H1 (cell line): ENCODE measurements around the gene PLXNA4. TPM values are rescaled to one million over a fixed set of nuclear protein-coding genes. Genes with fewer than 3 reads are reported as not detected.
A peak's percentile ranks its signal among the peaks of the same experiment; 100 is the strongest.
"Not testable (repeated sequence)": the region's sequence is repeated elsewhere in the genome, so short reads cannot be mapped to it uniquely, and the experiment has no call there.

Source experiments
- CTCF ChIA-PET: fragments of 300-600 bp; sonication (Branson Sonifier 250); formaldehyde crosslinking; loops from one replicate; lab custom pipeline; 2021; ENCODE audit not compliant: partially characterized antibody; lab: Charles Lee
- POLR2A ChIA-PET: fragments of 300-600 bp; sonication (Branson Sonifier 250); formaldehyde crosslinking; loops from one replicate; lab custom pipeline; 2021; ENCODE audit warnings: inconsistent platforms; ENCODE audit not compliant: partially characterized antibody; lab: Charles Lee
- DNase-seq, 2 experiments: peaks; one replicate each; pipeline versions ENCODE4 v3.0.0 to v3.0.0-alpha.2; 2010 to 2022; ENCODE audit warnings: low spot score in 2 of 2, low read depth in 1 of 2, mixed read lengths in 1 of 2
- FAIRE-seq: peaks from 2 replicates; lab custom pipeline; 2011; peaks lifted over from hg19 to GRCh38; lab: Jason Lieb, UNC
- H2AFZ ChIP-seq: 2 replicates; pipeline ENCODE4 v1.8.1; 2012; ENCODE audit warnings: low read length, inconsistent platforms
- H2AK5ac ChIP-seq: 2 replicates; pipeline ENCODE4 v1.6.1; 2013; ENCODE audit warnings: low read depth, low read length
- H2BK120ac ChIP-seq: replicated peaks from 2 replicates; pipeline ENCODE3; 2013; ENCODE audit warnings: low read depth, low read length, inconsistent platforms
- H2BK12ac ChIP-seq: 2 replicates; pipeline ENCODE4 v1.6.1; 2013; ENCODE audit warnings: low read depth, low read length
- H2BK15ac ChIP-seq: 2 replicates; pipeline ENCODE4 v1.6.1; 2013; ENCODE audit warnings: low read length
- H2BK20ac ChIP-seq: 2 replicates; pipeline ENCODE4 v1.6.1; 2013; ENCODE audit warnings: low read length
- H2BK5ac ChIP-seq: 2 replicates; pipeline ENCODE4 v1.6.1; 2013; ENCODE audit warnings: low read depth, low read length
- H3K14ac ChIP-seq: 2 replicates; pipeline ENCODE4 v1.6.1; 2013; ENCODE audit warnings: inconsistent platforms; ENCODE audit not compliant: insufficient read length
- H3K18ac ChIP-seq: 2 replicates; pipeline ENCODE4 v1.6.1; 2013; ENCODE audit warnings: low read length; ENCODE audit errors: extremely low read depth
- H3K23ac ChIP-seq: 2 replicates; pipeline ENCODE4 v1.6.1; 2013; ENCODE audit warnings: inconsistent platforms; ENCODE audit not compliant: insufficient read length
- H3K23me2 ChIP-seq: 2 replicates; pipeline ENCODE4 v1.6.1; 2013; ENCODE audit warnings: low read depth, low read length
- H3K27ac ChIP-seq: 2 replicates; pipeline ENCODE4 v1.6.1; 2011; ENCODE audit warnings: low read depth, low read length, inconsistent platforms
- H3K27me3 ChIP-seq, 4 experiments: replicated peaks in 1 of 4; 1 replicate in 1 of 4; 2 replicates in 3 of 4; pipeline versions ENCODE4 v1.6.1 to v1.8.1; 2011 to 2013; ENCODE audit warnings: low read length in 3 of 4, mild to moderate bottlenecking in 3 of 4, inconsistent platforms in 2 of 4, mixed read lengths in 2 of 4, moderate library complexity in 1 of 4; ENCODE audit not compliant: control insufficient read depth in 3 of 4, insufficient read depth in 3 of 4; ENCODE audit errors: extremely low read depth in 1 of 4
- H3K36me3 ChIP-seq, 4 experiments: 2 replicates each; pipeline versions ENCODE4 v1.6.1 to v1.8.1; 2011 to 2013; ENCODE audit warnings: mild to moderate bottlenecking in 4 of 4, low read length in 3 of 4, moderate library complexity in 2 of 4, control low read depth in 1 of 4, inconsistent platforms in 1 of 4; ENCODE audit not compliant: insufficient read depth in 4 of 4, control insufficient read depth in 2 of 4
- H3K4ac ChIP-seq: replicated peaks from 2 replicates; pipeline ENCODE3; 2013; ENCODE audit warnings: low read length, low read depth, mixed read lengths, inconsistent platforms; ENCODE audit not compliant: insufficient read length
- H3K4me1 ChIP-seq, 4 experiments: replicated peaks in 1 of 4; 1 replicate in 1 of 4; 2 replicates in 3 of 4; pipeline versions ENCODE4 v1.6.1 to v1.8.1; 2011 to 2013; ENCODE audit warnings: low read length in 3 of 4, inconsistent platforms in 2 of 4, mixed read lengths in 1 of 4; ENCODE audit not compliant: insufficient read depth in 4 of 4, control insufficient read depth in 3 of 4
- H3K4me2 ChIP-seq, 2 experiments: 2 replicates each; pipeline versions ENCODE4 v1.6.1 to v1.8.1; 2011 to 2013; ENCODE audit warnings: low read depth in 2 of 2, low read length in 2 of 2, control low read depth in 1 of 2, inconsistent platforms in 1 of 2, mild to moderate bottlenecking in 1 of 2; ENCODE audit not compliant: insufficient read depth in 1 of 2
- H3K4me3 ChIP-seq, 4 experiments: fragments of 200-600, 300-600 bp in 1 of 4; sonication (generic), shearing (Covaris generic), sonication (Bioruptor Twin) in 1 of 4; 2 replicates each; pipeline versions ENCODE4 v1.5.1 to v1.8.1; 2011 to 2016; ENCODE audit warnings: low read length in 4 of 4, low read depth in 3 of 4, control low read depth in 2 of 4, inconsistent platforms in 2 of 4, mild to moderate bottlenecking in 2 of 4, mixed read lengths in 1 of 4, moderate library complexity in 1 of 4; ENCODE audit not compliant: insufficient read depth in 2 of 4; ENCODE audit errors: extremely low read depth in 1 of 4
- H3K56ac ChIP-seq: replicated peaks from 2 replicates; pipeline ENCODE3; 2013; ENCODE audit warnings: low read depth, mild to moderate bottlenecking, mixed read lengths, low read length, inconsistent platforms; ENCODE audit not compliant: insufficient read length
- H3K79me1 ChIP-seq: 2 replicates; pipeline ENCODE4 v1.6.1; 2013; ENCODE audit warnings: low read depth, low read length, control low read depth
- H3K79me2 ChIP-seq, 2 experiments: 2 replicates each; pipeline versions ENCODE4 v1.6.1 to v1.8.1; 2012 to 2013; ENCODE audit warnings: low read length in 2 of 2, mild to moderate bottlenecking in 2 of 2, inconsistent platforms in 1 of 2; ENCODE audit not compliant: insufficient read depth in 2 of 2, control insufficient read depth in 1 of 2
- H3K9ac ChIP-seq, 4 experiments: replicated peaks in 1 of 4; 1 replicate in 1 of 4; 2 replicates in 3 of 4; pipeline versions ENCODE4 v1.6.1 to v1.8.1; 2011 to 2013; ENCODE audit warnings: low read depth in 3 of 4, low read length in 3 of 4, control low read depth in 2 of 4, mild to moderate bottlenecking in 2 of 4, moderate library complexity in 2 of 4, inconsistent platforms in 1 of 4; ENCODE audit errors: extremely low read depth in 1 of 4
- H3K9me3 ChIP-seq, 2 experiments: 2 replicates each; pipeline versions ENCODE4 v1.6.1 to v1.8.1; 2012 to 2013; ENCODE audit warnings: mild to moderate bottlenecking in 2 of 2, moderate library complexity in 2 of 2, control low read depth in 1 of 2, inconsistent platforms in 1 of 2, low read depth in 1 of 2, low read length in 1 of 2, mixed read lengths in 1 of 2; ENCODE audit not compliant: insufficient read depth in 2 of 2
- H4K20me1 ChIP-seq, 2 experiments: replicated peaks in 1 of 2; 2 replicates each; pipeline versions ENCODE3 to v1.8.1; 2011 to 2013; ENCODE audit warnings: inconsistent platforms in 2 of 2, low read length in 2 of 2, mild to moderate bottlenecking in 1 of 2; ENCODE audit not compliant: insufficient read depth in 2 of 2, control insufficient read depth in 1 of 2
- H4K5ac ChIP-seq: 2 replicates; pipeline ENCODE4 v1.6.1; 2013; ENCODE audit warnings: low read length, low read depth, mixed read lengths, inconsistent platforms; ENCODE audit not compliant: insufficient read length
- H4K8ac ChIP-seq: 2 replicates; pipeline ENCODE4 v1.8.0; 2013; ENCODE audit warnings: mild to moderate bottlenecking, moderate library complexity, low read length, inconsistent platforms; ENCODE audit not compliant: insufficient read depth; ENCODE audit errors: extremely low read depth
- H4K91ac ChIP-seq: replicated peaks from 2 replicates; pipeline ENCODE3; 2013; ENCODE audit warnings: low read length, mixed read lengths, inconsistent platforms; ENCODE audit not compliant: insufficient read length
- WGBS, 2 experiments: shearing (Covaris generic) in 1 of 2; methylation state at CpG; one replicate each; pipeline versions ENCODE4 v1.1.6 to v1.1.7; 2013 to 2015; ENCODE audit warnings: low lambda C conversion rate in 2 of 2, mixed read lengths in 2 of 2, inconsistent platforms in 1 of 2, low coverage in 1 of 2, missing lambda C conversion rate in 1 of 2; ENCODE audit not compliant: insufficient replicate concordance in 2 of 2, insufficient coverage in 1 of 2, insufficient read length in 1 of 2; ENCODE audit errors: extremely low coverage in 1 of 2, missing lambda C conversion rate in 1 of 2; 5-methylcytosine and 5-hydroxymethylcytosine counted together
- polyA plus RNA-seq, 7 experiments: library from polyadenylated mRNA; depleted of rRNA in 3 of 7; stranded (reverse) in 5 of 7; unstranded in 2 of 7; fragments of >200 nt in 5 of 7; fragments of 200-250 nt in 2 of 7; gene quantifications; 1 replicate in 5 of 7; 2 replicates in 1 of 7; 4 replicates in 1 of 7; pipeline versions ENCODE4 v1.2.1 to v1.2.3, GENCODE V29; 2011 to 2013; ENCODE audit warnings: missing spikeins in 2 of 7, mixed read lengths in 2 of 7
- total RNA-seq: library from RNA; stranded (reverse); fragmentation: NEBNext Ultra II Directional; extraction: Animal tissue kit (Norgen Biotek cat#: 25700); gene quantifications from 2 replicates; pipeline ENCODE4 v1.2.1, GENCODE V29; 2021

The PLXNA4 gene
- total and polyA plus RNA-seq, 2 of the 8 experiments (the other 6 are each of a cell fraction or from before 2014, with no cell fraction given), result 0.76 to 0.79 TPM

GRCh38 chr7:132178402-132179079 is 397.7 kb downstream of the PLXNA4 start:
- H3K23ac ChIP-seq, H4K8ac ChIP-seq, H3K4ac ChIP-seq, H3K56ac ChIP-seq, H2AFZ ChIP-seq, H3K9ac ChIP-seq, H3K36me3 ChIP-seq, H3K23me2 ChIP-seq, H3K27ac ChIP-seq, H3K4me2 ChIP-seq, FAIRE-seq, H3K14ac ChIP-seq, H4K20me1 ChIP-seq, H4K91ac ChIP-seq, H3K27me3 ChIP-seq, H3K4me1 ChIP-seq, H4K5ac ChIP-seq, H2BK5ac ChIP-seq, H2BK120ac ChIP-seq, H2BK12ac ChIP-seq, H3K79me1 ChIP-seq, H3K4me3 ChIP-seq, H3K9me3 ChIP-seq, DNase-seq, POLR2A ChIA-PET, H3K79me2 ChIP-seq, H2AK5ac ChIP-seq: not testable (repeated sequence)
- 85% methylated on average over 8 of the region's 8 CpGs; no CpG with 5 or more reads in 1 of the 2 experiments for WGBS, 2 experiments
- H2BK20ac ChIP-seq, result peak overlapping the region; percentile 55
- peak overlapping the region; percentile 97 for H2BK15ac ChIP-seq
- H3K18ac ChIP-seq, result peak overlapping the region; percentile 43; the same call in 1 of the 2 replicates
- CTCF ChIA-PET, result interaction anchor here (1.2 to 1.9 kb wide), 3 partner anchors 9 to 233 kb away, joined by 3 to 4 read pairs (median 3); no protein-coding TSS in a partner anchor
